Measurements from ENCODE around the gene RSKR. TPM values are rescaled to one million over a fixed set of nuclear protein-coding genes. Genes with fewer than 3 reads are reported as not detected.
"Not testable (repeated sequence)": the region's sequence is repeated elsewhere in the genome, so short reads cannot be mapped to it uniquely, and the experiment has no call there.

The RSKR gene
- total RNA-seq, 1 experiment from 2014 or later: 12.1 TPM

DNA sequence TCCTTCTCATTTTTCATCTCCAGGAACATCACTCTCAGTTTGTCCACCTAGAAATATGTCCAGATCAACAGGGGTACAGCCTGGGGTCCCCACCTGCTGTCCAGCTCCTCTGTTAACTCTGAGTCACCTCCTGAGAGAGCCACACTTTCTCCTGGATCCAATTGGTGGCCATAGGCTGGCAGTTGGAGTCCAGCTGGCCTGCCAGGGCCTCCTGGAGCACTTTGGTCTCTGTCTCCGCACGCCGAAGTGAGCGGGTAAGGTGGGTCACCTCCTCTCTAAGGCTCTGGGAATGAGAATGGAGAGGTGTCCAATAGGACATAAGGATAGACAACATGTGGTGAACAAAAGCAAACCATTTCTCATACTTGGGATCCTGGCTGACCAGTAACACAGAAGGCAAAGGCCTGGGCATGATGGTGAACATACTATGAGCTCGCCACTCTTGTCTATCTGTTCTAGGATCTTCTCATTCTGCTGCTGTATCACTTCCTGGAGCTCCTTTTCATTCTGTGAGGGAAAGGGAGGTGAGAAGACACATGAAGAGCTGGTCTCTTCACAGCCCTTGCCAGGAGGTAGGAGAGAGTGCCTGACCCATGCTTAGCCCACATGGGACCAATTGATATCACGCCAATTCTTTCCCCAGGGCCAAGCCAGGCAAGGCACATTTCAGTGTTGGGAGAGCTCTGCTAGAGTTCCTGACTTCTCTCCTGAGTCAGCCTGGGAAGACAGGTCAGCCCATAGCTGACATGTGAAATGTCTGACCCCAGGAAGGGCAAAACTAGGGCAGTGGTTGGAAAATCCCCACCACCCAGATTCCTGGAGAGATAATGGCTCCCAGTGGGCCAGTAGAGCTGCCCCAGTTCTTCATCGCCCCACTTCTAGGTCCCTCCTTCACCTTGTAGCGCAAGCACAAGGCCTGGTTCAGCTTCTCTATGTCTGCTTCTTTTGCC lies 35.5 kb downstream of the RSKR start:
- DNase-seq (ENCODE audit: low spot score): no peak

- peak; percentile 17 for DNase-seq (ENCODE audit: low spot score)
These were observed 36.5 kb downstream of the RSKR start for GRCh38 chr17:28577466-28577824.

DNA sequence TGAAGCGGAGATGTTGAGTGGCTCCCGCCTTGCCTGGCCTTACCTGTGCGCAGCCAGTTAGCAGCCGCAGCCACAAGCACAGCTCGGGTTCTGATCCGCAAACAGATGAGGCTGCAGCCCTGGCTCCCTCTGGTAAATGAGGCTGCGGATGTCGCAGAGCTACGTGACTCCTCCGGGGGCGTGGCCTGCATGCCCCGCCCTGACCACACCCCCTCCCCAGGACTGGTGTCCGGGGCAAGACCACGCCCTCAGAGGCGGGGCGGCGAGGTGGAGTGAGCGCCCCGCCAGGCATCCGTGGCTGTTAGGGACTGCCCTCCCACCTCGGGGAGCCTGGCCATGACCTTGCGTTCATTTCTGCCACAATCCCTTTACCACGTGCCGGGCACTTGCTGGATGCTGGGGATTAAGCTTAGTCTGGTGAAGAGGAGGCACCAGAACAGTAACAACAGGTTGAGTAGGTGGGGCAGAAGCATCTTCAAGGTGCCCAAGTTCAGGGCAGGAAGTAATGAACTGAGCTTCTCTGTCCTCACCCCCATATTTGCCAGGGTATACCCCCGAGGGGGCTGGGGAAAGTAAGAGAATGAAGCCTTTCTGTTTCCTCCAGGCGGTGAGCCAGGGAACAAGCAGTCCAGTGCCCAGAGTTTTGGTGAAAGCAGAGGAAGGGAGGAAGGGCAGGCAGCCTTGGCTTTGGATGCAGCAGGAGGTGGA lies 37.1 kb downstream of the RSKR start, which contains the start of gene ALDOC:
Gene ALDOC (minus strand): TSS at position 138 of the 708 bp plus-strand sequence. CDS start 1,363 bp downstream, outside the sequence.
- peak; percentile 93 for DNase-seq (ENCODE audit: low spot score)

DNA sequence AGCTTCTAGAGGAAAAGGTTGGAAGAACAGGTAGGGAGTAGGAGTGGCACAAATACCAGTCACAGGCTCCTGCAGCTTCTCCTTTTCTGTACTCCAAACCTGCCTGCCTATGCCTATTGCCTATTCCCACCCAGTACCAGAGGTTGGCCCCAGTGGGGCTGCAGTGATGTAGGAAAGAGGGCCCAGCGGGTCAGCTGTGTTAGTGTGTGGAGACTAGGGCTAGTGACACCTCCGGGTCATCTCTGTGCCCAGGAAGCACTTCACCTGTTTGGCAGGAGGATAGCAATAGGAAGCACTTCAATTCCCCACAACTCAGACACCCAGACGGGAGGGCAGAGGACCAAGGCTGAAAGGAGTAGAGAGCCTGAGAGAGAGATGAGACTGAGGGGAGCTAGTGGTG lies 38.0 kb downstream of the RSKR start:
- not testable (repeated sequence) for DNase-seq (ENCODE audit: low spot score)

DNA sequence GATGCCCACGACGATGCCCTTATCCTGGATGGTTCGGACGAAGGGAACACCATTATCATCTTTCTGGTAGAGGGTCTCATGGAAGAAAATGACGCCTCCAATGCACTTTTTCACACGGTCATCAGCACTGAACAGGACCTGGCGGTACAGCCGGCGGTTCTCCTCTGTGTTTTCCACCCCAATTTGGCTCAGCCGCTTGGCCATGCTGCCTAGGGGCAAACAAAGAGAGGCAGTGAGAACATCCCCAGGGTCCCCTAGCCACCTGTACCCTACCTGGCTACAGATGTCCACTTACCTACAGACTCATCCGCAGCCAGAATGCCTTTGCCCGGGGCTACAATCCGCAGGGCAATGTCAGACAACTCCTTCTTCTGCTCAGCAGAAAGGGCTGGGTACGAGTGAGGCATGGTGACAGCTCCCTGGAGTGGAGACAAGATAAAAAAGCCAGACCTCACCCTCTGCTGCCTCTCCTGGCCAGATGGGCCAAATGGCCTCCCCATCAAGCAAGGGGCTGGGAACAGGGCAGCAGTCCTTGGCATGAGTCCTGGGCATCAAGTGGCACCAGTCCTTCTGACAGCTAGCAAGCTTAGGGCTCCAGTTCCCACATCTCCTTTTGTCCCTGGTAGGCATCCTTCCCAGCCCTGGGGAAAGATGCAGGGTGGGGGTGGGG lies 38.7 kb downstream of the RSKR start:
- no peak for DNase-seq (ENCODE audit: low spot score)

GRCh38 chr17:28574526-28574925 lies 39.5 kb downstream of the RSKR start:
- peak; percentile 23 for DNase-seq (ENCODE audit: low spot score)

- no peak for DNase-seq (ENCODE audit: low spot score)
These were observed 40.0 kb downstream of the RSKR start for GRCh38 chr17:28573966-28574480.

GRCh38 chr17:28573521-28573920 lies 40.5 kb downstream of the RSKR start:
- DNase-seq (ENCODE audit: low spot score): no peak

DNA sequence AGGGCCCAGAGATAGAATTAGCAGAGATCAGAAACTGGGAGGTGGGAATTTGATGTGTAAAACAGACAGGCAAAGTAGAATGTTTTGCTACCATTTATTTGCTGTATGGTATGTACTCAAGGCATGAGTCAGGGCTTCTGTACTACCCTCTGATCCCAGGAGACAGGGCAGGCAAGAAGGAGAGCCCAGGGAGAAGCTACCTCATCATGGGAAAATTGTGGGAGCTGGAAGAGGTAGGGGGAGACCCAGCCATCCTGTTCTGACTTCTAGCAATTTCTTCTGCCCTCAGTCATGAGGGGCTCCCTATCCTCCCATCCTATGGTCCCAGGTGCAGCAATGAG lies 41.0 kb downstream of the RSKR start:
- no peak for DNase-seq (ENCODE audit: low spot score)

DNA sequence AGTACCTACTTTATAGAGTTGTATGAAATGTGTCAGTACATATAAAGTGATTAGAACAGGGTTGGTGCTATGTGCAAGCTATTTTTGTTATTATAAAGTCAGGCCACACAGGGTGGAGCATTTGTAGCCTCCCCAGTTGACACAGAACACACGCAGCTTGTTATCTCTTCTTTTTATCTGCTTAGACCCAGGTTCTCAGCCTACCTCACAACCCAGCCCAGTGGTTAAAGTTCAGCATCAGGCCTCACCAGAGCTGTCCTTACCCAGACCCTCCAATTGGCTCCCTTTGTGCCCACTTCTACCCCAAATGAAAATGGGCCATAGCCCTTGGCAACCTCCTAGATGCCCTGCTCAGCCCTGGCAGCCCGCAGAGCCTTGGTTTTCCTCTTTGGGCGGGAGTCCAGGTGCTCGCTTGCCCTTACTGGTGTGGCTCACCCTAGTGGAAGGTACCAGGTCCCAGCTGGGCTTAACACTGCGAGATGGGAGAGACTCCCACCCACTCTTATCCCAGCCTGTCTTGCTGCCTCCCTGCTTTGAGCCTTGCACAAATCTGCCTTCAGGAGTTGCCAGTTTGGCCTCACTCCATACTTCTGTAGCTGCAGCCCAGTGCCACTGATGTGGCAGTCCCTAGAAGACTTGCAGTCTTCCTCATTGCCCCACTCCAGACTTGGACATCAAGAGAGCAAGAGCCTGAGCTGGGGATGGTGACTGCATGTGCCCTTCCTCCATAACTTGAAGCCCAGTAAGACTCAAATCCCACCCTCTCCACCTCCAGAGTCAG lies 41.5 kb downstream of the RSKR start:
- DNase-seq (ENCODE audit: low spot score): peak; percentile 20

DNA sequence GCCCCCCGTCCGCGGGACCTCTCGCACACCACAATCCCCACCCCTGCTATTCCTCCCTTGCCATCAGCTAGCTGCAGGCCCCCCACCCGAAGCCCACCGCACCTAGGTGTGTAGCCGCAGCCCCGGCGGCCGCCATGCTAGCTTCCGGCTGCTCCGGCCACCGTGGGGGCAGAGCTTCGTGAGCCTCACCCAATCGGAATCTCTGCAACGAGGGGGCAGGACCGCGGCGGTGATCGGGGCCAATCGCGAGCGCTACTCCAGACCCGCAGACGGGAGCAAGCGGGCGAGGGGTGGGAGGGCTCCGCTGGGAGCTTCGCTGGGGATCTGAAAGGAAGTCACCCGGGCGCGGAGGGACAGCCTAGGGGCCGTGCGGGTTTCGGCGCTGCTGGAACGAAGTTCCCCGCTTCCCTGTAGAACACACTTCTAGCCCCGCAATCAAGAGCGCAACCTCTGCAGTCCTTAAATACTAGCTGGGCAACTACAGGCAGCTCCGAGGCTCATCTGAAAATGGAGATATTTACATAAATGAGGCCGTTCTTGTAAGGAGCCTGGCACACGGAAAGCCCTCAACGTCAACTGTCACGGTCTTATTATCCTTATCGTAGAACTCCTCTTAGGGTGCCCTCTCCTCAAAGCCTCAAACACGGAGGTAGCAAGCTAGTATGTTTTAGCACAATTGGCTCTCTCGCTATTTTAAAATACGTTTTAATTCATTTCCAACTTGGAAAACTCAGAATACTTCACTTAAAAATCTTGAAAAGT lies 42.4 kb downstream of the RSKR start, which contains the start of gene PIGS:
Gene PIGS (minus strand): TSS at position 164 of the 762 bp plus-strand sequence. CDS start 28 bp downstream, at position 136.
- peak; percentile 88 for DNase-seq (ENCODE audit: low spot score)

GRCh38 chr17:28570716-28571360 lies 43.1 kb downstream of the RSKR start:
- peak; percentile 46 for DNase-seq (ENCODE audit: low spot score)

DNA sequence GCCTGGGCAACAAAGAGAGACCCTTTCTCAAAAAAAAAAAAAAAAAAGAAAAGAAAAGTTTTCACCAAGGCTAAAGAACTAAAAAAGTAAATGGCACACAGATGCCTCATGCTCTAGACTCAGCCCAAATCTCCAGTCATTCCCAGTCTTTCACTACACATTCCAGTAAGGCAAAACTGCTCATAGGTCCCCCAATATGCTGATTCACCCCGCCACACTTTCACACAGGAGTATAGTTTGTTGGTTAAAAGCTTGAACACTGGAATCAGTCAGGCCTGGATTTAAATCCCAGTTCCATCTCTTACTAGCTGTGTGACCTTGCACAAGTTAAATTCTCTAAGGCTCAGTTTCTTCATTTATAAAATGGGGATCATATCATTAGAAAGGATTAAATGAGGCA lies 44.5 kb downstream of the RSKR start:
- no peak for DNase-seq (ENCODE audit: low spot score)

GRCh38 chr17:28567604-28568003 lies 46.4 kb downstream of the RSKR start:
- DNase-seq (ENCODE audit: low spot score): no peak

GRCh38 chr17:28563475-28563874 lies 50.5 kb downstream of the RSKR start:
- peak; percentile 44 for DNase-seq (ENCODE audit: low spot score)
